Measurements from ENCODE around the gene RNASET2.

DNA sequence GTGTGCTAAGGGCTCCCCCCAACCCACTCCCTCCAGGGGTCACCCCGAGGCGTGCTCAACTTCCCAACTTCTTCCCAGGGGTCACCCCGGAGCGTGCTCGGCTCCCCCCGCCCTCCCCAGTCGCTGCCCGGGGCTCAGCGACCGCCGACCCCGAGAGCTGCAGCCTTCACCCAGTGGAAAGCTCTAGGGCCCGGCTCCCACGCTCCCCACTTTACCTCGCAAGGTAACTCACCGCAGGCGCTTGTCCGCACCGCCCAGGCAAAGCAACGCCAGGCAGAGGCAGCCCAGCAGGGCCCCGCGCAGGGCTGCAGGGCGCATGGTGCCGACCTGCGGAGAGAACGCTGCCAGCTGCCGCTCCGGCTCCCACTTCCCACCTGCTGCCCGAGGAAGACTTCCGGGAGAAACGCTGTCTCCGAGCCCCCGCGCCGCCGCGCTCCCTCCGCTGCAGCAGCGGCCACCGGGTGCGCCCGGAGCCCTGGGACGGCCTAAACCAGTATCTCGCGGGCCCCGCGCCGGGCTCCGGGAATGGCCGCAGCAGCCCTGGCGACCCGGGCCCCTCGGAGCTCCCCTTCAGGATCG lies 396 bp downstream of the RNASET2 start:
- TF ChIP-seq, protein P1, sequence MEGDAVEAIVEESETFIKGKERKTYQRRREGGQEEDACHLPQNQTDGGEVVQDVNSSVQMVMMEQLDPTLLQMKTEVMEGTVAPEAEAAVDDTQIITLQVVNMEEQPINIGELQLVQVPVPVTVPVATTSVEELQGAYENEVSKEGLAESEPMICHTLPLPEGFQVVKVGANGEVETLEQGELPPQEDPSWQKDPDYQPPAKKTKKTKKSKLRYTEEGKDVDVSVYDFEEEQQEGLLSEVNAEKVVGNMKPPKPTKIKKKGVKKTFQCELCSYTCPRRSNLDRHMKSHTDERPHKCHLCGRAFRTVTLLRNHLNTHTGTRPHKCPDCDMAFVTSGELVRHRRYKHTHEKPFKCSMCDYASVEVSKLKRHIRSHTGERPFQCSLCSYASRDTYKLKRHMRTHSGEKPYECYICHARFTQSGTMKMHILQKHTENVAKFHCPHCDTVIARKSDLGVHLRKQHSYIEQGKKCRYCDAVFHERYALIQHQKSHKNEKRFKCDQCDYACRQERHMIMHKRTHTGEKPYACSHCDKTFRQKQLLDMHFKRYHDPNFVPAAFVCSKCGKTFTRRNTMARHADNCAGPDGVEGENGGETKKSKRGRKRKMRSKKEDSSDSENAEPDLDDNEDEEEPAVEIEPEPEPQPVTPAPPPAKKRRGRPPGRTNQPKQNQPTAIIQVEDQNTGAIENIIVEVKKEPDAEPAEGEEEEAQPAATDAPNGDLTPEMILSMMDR (IDR thresholded peaks at IDR 0.05), result no peak
- no peak for TF ChIP-seq POLR2A (IDR thresholded peaks at IDR 0.05)

Measured in adrenal gland (tissue), 5 donors.